WI38 (cell line): ENCODE measurements around the gene SERBP1.

ENCODE experiments used
- H3K4me3 ChIP-seq: 2 replicates; pipeline ENCODE4 v1.5.1; 2011; ENCODE audit warnings: low read depth, mild to moderate bottlenecking, control low read depth, low read length
- CTCF ChIP-seq: IDR thresholded peaks from 2 replicates; pipeline ENCODE4 v1.5.1; 2012; ENCODE audit warnings: low read depth, mild to moderate bottlenecking, control low read depth, low read length

SERBP1 gene

GRCh38 chr1:67431869-67432578 is 1.8 kb upstream of the SERBP1 start:
- no peak for TF ChIP-seq CTCF
- H3K4me3 ChIP-seq = no peak overlapping the region

GRCh38 chr1:67431156-67431765 is 1.1 kb upstream of the SERBP1 start:
- no peak for TF ChIP-seq CTCF
- peak overlapping the region; percentile 96 for H3K4me3 ChIP-seq

- TF ChIP-seq CTCF = no peak
- H3K4me3 ChIP-seq = peak overlapping the region; percentile 96
Measured at GRCh38 chr1:67429528-67430357, 459 bp downstream of the SERBP1 start.

GRCh38 chr1:67429011-67429527 is 1.1 kb downstream of the SERBP1 start:
- no peak for TF ChIP-seq CTCF
- H3K4me3 ChIP-seq = peak overlapping the region; percentile 96

- no peak for TF ChIP-seq CTCF
- peak overlapping the region; percentile 96 for H3K4me3 ChIP-seq
Measured at GRCh38 chr1:67427947-67428346, 2.3 kb downstream of the SERBP1 start.

- H3K4me3 ChIP-seq = peak overlapping the region; percentile 96
- no peak for TF ChIP-seq CTCF
Measured at GRCh38 chr1:67427465-67427864, 2.7 kb downstream of the SERBP1 start.
